ENCODE results near the gene KCTD17. TPM values are rescaled to one million over a fixed set of nuclear protein-coding genes. Genes with fewer than 3 reads are reported as not detected.

KCTD17 gene
- total RNA-seq, 1 experiment from 2014 or later: 19.8 TPM

DNA sequence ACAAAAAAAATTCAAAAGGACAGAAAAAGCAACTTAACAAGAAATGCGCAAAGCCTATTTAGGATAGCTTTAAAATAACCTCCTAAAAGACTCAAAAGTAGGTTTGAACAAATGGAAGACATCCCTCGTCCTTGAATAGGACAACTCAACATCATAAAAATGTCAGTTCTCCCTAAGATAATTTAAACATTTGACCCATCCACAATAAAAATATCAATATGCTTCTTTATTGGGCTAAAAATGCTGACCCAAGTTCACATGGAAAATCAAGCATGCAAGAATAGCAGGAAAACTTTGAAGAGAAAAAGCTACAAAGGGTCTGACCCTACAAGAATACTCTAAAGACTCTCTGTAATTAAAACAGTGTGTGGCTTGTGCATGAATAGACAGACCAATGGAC is 12.1 kb upstream of the KCTD17 start:
- Mint-ChIP-seq H3K27ac (ENCODE audit: unreplicated experiment) (no peak overlapping the region), H3K9me3 (ENCODE audit: low read depth, unreplicated experiment) (no peaks in the 10 kb centered on the region), H3K4me1 (ENCODE audit: low read depth, unreplicated experiment) (peaks cover 54% of the 10 kb centered on the region), H3K4me3 (ENCODE audit: low read depth, unreplicated experiment) (no peak overlapping the region), H3K27me3 (ENCODE audit: unreplicated experiment) (no peaks in the 10 kb centered on the region), H3K36me3 (ENCODE audit: insufficient read depth, unreplicated experiment) (no peaks in the 10 kb centered on the region)
- no peak for DNase-seq
- intact Hi-C loops (cut with micrococcal nuclease; ENCODE audit: unreplicated experiment): no loop called here
- no TSS peak for BruUV-seq (replicated peaks)
- TF ChIP-seq, protein P1, sequence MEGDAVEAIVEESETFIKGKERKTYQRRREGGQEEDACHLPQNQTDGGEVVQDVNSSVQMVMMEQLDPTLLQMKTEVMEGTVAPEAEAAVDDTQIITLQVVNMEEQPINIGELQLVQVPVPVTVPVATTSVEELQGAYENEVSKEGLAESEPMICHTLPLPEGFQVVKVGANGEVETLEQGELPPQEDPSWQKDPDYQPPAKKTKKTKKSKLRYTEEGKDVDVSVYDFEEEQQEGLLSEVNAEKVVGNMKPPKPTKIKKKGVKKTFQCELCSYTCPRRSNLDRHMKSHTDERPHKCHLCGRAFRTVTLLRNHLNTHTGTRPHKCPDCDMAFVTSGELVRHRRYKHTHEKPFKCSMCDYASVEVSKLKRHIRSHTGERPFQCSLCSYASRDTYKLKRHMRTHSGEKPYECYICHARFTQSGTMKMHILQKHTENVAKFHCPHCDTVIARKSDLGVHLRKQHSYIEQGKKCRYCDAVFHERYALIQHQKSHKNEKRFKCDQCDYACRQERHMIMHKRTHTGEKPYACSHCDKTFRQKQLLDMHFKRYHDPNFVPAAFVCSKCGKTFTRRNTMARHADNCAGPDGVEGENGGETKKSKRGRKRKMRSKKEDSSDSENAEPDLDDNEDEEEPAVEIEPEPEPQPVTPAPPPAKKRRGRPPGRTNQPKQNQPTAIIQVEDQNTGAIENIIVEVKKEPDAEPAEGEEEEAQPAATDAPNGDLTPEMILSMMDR (IDR thresholded peaks at IDR 0.05; ENCODE audit: unreplicated experiment): no peak
- CTCF ChIA-PET: no interaction called here

DNA sequence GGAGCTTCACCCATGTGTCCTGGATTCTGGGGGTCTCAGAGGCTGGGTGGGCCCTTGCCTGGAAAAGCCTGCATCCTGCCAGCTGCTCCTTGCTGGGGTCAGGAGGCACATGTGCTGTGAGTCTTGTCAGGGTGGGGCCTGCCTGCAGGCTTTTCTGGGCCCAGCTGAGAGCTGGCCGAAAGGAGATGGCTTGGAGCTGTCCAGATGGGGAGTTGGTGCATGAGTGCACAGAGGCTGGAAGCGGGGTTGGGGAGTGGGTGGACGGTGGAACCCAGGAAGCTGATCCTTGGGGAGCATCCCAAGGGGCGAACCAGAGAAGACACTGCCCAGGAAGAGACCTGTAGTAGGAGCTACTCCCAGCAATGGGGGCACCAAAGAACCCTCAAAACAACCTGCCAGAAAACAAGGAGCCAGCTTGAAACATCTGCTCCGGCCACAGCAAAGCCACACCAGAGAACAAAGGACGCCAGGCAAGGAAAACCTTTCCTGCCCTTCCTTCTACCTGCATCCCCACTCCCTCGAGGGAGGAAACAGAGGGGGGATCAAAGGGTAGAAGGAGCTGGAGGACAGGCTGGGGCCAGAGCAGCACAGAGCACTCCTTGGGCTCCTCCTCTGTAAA is 8.2 kb upstream of the KCTD17 start:
- peaks cover 44% of the 10 kb centered on the region for H3K4me1 Mint-ChIP-seq (ENCODE audit: low read depth, unreplicated experiment)
- intact Hi-C loops (cut with micrococcal nuclease; ENCODE audit: unreplicated experiment): no loop called here
- no peaks in the 10 kb centered on the region for H3K9me3 Mint-ChIP-seq (ENCODE audit: low read depth, unreplicated experiment)
- no peaks in the 10 kb centered on the region for H3K27me3 Mint-ChIP-seq (ENCODE audit: unreplicated experiment)
- no TSS peak for BruUV-seq (replicated peaks)
- peak overlapping the region; percentile 74 for H3K27ac Mint-ChIP-seq (ENCODE audit: unreplicated experiment)
- peaks cover 3% of the 10 kb centered on the region for H3K36me3 Mint-ChIP-seq (ENCODE audit: insufficient read depth, unreplicated experiment)
- CTCF ChIA-PET: interaction anchor here (0.7 to 4.5 kb wide), 9 partner anchors 10 to 267 kb away, joined by 3 to 46 read pairs (median 5); partner anchors contain the start of genes IFT27 and TST
- no peak for DNase-seq
- TF ChIP-seq, protein P1 (IDR thresholded peaks at IDR 0.05; ENCODE audit: unreplicated experiment): no peak
- H3K4me3 Mint-ChIP-seq (ENCODE audit: low read depth, unreplicated experiment): peak overlapping the region; percentile 39

DNA sequence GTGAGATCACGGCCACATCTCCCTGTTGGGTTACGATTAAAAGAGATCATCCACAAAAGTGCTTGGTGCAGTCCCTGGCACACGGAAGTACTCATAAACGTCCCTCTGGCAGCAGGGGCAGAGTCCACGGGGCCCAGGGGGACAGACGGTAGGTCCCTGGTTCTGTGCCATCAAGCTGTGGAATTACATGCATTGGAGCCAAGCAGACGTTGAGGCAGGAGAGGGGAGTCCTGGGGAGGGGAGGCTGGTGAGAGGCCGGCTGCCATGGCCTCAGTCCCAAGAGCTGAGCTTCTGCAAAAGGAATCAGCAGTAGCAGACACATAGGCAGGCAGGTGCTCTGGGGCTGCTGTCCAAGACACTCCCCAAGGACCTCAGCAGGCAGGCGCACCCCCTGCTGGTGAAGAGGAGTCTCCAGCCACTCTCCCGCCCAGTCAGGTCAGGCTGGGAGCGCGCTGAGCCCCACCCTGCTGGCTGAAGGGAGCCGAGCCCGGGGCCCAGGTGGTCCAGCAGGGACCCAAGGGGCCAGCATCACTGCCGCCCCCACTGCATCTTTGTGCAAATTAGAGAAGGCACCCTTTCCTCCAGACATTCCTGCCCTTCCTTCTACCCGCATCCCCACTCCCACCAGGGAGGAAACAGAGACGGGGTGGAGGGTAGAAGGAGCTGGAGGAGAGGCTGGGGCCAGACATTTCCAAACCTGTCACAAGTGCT is 7.6 kb upstream of the KCTD17 start:
- CTCF ChIA-PET: interaction anchor here (0.7 to 4.5 kb wide), 10 partner anchors 11 to 268 kb away, joined by 3 to 46 read pairs (median 5); partner anchors contain the start of genes IFT27 and TST
- Mint-ChIP-seq H3K27me3 (ENCODE audit: unreplicated experiment) (no peaks in the 10 kb centered on the region), H3K4me1 (ENCODE audit: low read depth, unreplicated experiment) (peaks cover 44% of the 10 kb centered on the region), H3K4me3 (ENCODE audit: low read depth, unreplicated experiment) (peak overlapping the region; percentile 39), H3K9me3 (ENCODE audit: low read depth, unreplicated experiment) (no peaks in the 10 kb centered on the region), H3K27ac (ENCODE audit: unreplicated experiment) (peak overlapping the region; percentile 74), H3K36me3 (ENCODE audit: insufficient read depth, unreplicated experiment) (peaks cover 3% of the 10 kb centered on the region)
- intact Hi-C loops (cut with micrococcal nuclease; ENCODE audit: unreplicated experiment): no loop called here
- TF ChIP-seq, protein P1 (IDR thresholded peaks at IDR 0.05; ENCODE audit: unreplicated experiment): peak; percentile 87
- BruUV-seq (replicated peaks): no TSS peak
- DNase-seq: peak; percentile 90

DNA sequence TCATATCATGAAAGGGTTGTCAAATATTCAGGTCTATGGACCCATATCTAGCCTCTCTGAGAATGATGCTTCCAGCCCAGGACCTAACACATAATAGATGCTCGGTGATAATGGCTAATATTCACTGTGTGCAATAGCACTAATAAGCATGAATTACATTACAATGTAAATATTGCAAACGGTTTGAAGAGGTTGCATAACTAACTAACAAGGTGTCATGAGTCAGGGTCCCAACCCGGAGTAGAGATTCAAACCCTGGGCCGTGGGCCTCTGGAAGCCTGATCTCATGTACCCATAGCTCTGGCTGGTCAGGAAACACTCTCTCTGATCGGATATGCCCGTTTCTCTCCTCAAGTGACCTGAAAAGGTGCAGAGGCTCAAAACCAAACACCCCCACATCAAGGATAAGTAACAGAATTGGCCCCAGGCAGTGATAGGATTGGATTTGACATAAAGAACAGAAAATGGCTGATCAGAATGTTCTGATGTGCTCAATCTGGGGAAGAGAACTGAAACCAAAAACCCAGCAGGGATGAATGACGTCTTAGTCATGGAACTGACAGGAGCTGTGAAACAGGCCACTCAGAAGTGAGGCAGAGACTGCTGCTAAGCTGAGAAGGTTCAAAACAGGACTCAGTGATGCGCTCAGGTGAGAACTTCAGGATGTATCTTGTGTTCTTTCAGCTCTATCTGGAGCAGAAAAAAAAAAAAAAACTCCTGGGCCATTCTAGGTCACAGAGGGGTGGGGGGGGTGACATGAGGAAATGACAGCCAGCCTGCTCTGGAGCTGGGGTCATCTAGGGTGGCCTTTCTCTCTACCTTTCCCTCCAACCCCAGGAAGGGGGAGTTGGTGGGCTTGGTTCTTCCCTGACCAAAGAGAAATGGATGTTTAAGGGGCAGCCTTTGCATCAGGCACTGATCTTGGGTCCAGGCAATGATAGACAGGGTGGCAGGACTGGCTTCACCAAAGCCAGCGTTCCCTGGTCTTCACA is 6.6 kb upstream of the KCTD17 start:
- no peak for DNase-seq
- no peak overlapping the region for H3K27ac Mint-ChIP-seq (ENCODE audit: unreplicated experiment)
- no peaks in the 10 kb centered on the region for H3K27me3 Mint-ChIP-seq (ENCODE audit: unreplicated experiment)
- BruUV-seq (replicated peaks): no TSS peak
- H3K4me1 Mint-ChIP-seq (ENCODE audit: low read depth, unreplicated experiment): peaks cover 42% of the 10 kb centered on the region
- no peak overlapping the region for H3K4me3 Mint-ChIP-seq (ENCODE audit: low read depth, unreplicated experiment)
- intact Hi-C loops (cut with micrococcal nuclease; ENCODE audit: unreplicated experiment): no loop called here
- no peaks in the 10 kb centered on the region for H3K9me3 Mint-ChIP-seq (ENCODE audit: low read depth, unreplicated experiment)
- CTCF ChIA-PET: interaction anchor here (0.5 to 4.5 kb wide), 11 partner anchors 12 to 1844 kb away, joined by 3 to 46 read pairs (median 5); partner anchors contain the start of genes IFT27 and TST
- TF ChIP-seq, protein P1 (IDR thresholded peaks at IDR 0.05; ENCODE audit: unreplicated experiment): no peak
- H3K36me3 Mint-ChIP-seq (ENCODE audit: insufficient read depth, unreplicated experiment): peaks cover 3% of the 10 kb centered on the region

Data from Calu3 (cell line).